Measurements from ENCODE around the gene CHRM2.

- TF ChIP-seq CTCF (IDR thresholded peaks at IDR 0.05), result no peak
- no peak for TF ChIP-seq EZH2 (IDR thresholded peaks at IDR 0.05)
Observed at GRCh38 chr7:136894789-136895188, 26.3 kb downstream of the CHRM2 start.
